Glutamatergic neuron (in vitro differentiated cells): Measurements from ENCODE around the gene PDGFRA. TPM values are rescaled to one million over a fixed set of nuclear protein-coding genes. Genes with fewer than 3 reads are reported as not detected.

Source experiments
- DNase-seq: peaks from one replicate; pipeline ENCODE4 v3.0.0; 2022
- H3K27ac Mint-ChIP-seq: one replicate; pipeline ENCODE4 v1.8.0; 2020; ENCODE audit warnings: mild to moderate bottlenecking, mixed read lengths, inconsistent platforms; ENCODE audit not compliant: unreplicated experiment
- H3K27me3 Mint-ChIP-seq: one replicate; pipeline ENCODE4 v1.8.0; 2020; ENCODE audit warnings: mild to moderate bottlenecking, moderate library complexity, mixed read lengths, inconsistent platforms; ENCODE audit not compliant: unreplicated experiment
- H3K36me3 Mint-ChIP-seq: one replicate; pipeline ENCODE4 v1.8.0; 2020; ENCODE audit warnings: mild to moderate bottlenecking, mixed read lengths, inconsistent platforms; ENCODE audit not compliant: unreplicated experiment
- H3K4me1 Mint-ChIP-seq: one replicate; pipeline ENCODE4 v1.8.0; 2020; ENCODE audit warnings: mild to moderate bottlenecking, low read depth, mixed read lengths, inconsistent platforms; ENCODE audit not compliant: unreplicated experiment
- H3K4me3 Mint-ChIP-seq: one replicate; pipeline ENCODE4 v1.8.0; 2020; ENCODE audit warnings: mild to moderate bottlenecking, mixed read lengths, inconsistent platforms; ENCODE audit not compliant: unreplicated experiment
- H3K9me3 Mint-ChIP-seq: one replicate; pipeline ENCODE4 v1.8.0; 2020; ENCODE audit warnings: mild to moderate bottlenecking, moderate library complexity, mixed read lengths, inconsistent platforms; ENCODE audit not compliant: unreplicated experiment
- CTCF ChIP-seq: fragments of 200-600 bp; sonication (generic); IDR thresholded peaks from one replicate; pipeline ENCODE4 v1.5.0; 2021; ENCODE audit not compliant: partially characterized antibody, unreplicated experiment
- total RNA-seq: library from RNA; stranded (reverse); fragmentation: NEBNext Ultra II Directional; extraction: Animal tissue kit (Norgen Biotek cat#: 25700); gene quantifications from one replicate; pipeline ENCODE4 v1.2.1, GENCODE V29; 2021; ENCODE audit not compliant: unreplicated experiment

PDGFRA gene
- total RNA-seq, 1 donor from 2014 or later: 14.1 TPM

- no peak for TF ChIP-seq CTCF
- H3K4me1 Mint-ChIP-seq: peaks cover 7% of the 10 kb centered on the region
- H3K36me3 Mint-ChIP-seq: peaks cover 5% of the 10 kb centered on the region
- peaks cover 26% of the 10 kb centered on the region for H3K27me3 Mint-ChIP-seq
- peaks cover 11% of the 10 kb centered on the region for H3K9me3 Mint-ChIP-seq
- H3K27ac Mint-ChIP-seq: no peak overlapping the region
- DNase-seq: peak; percentile 35
- peak overlapping the region; percentile 93 for H3K4me3 Mint-ChIP-seq
These were observed 1.6 kb upstream of the PDGFRA start for GRCh38 chr4:54227256-54228055.

GRCh38 chr4:54228056-54228527, 1.0 kb upstream of the PDGFRA start:
- Mint-ChIP-seq H3K4me1 (peaks cover 7% of the 10 kb centered on the region), H3K9me3 (peaks cover 11% of the 10 kb centered on the region), H3K36me3 (peaks cover 5% of the 10 kb centered on the region), H3K27ac (peak overlapping the region; percentile 10), H3K4me3 (peak overlapping the region; percentile 93), H3K27me3 (peaks cover 26% of the 10 kb centered on the region)
- TF ChIP-seq CTCF: peak; percentile 75
- DNase-seq: peak; percentile 91

GRCh38 chr4:54228546-54228945, 547 bp upstream of the PDGFRA start:
- H3K4me1 Mint-ChIP-seq: peaks cover 7% of the 10 kb centered on the region
- H3K36me3 Mint-ChIP-seq: peaks cover 5% of the 10 kb centered on the region
- H3K27me3 Mint-ChIP-seq: peaks cover 26% of the 10 kb centered on the region
- peak overlapping the region; percentile 10 for H3K27ac Mint-ChIP-seq
- TF ChIP-seq CTCF: no peak
- peak overlapping the region; percentile 93 for H3K4me3 Mint-ChIP-seq
- peaks cover 10% of the 10 kb centered on the region for H3K9me3 Mint-ChIP-seq
- DNase-seq: no peak

GRCh38 chr4:54229631-54230483, 764 bp downstream of the PDGFRA start:
- no peak for TF ChIP-seq CTCF
- Mint-ChIP-seq H3K4me1 (peaks cover 10% of the 10 kb centered on the region), H3K9me3 (peaks cover 10% of the 10 kb centered on the region), H3K27me3 (peaks cover 22% of the 10 kb centered on the region), H3K4me3 (peak overlapping the region; percentile 72), H3K27ac (no peak overlapping the region), H3K36me3 (no peaks in the 10 kb centered on the region)
- DNase-seq: peak; percentile 66
